ENCODE data around the gene NPW.

- TF ChIP-seq CTCF (IDR thresholded peaks at IDR 0.05; ENCODE audit: extremely low read depth in 1 of 2, insufficient read depth in 1 of 2, low read depth in 1 of 2, low read length in 2 of 2) (no peak), POLR2A (IDR thresholded peaks at IDR 0.05; ENCODE audit: low read depth, low read length) (peak; percentile 21), FOS (IDR thresholded peaks at IDR 0.05; ENCODE audit: borderline replicate concordance, insufficient read depth, low read length) (no peak), MYC (IDR thresholded peaks at IDR 0.05; ENCODE audit: low read depth, low read length) (no peak), EZH2 (IDR thresholded peaks at IDR 0.05; ENCODE audit: borderline replicate concordance, low read depth, low read length, severe bottlenecking) (no peak), POLR2AphosphoS5 (IDR thresholded peaks at IDR 0.05; ENCODE audit: insufficient read depth, low read depth, low read length) (no peak), JUN (IDR thresholded peaks at IDR 0.05; ENCODE audit: borderline replicate concordance, insufficient read depth, insufficient read length, low read depth) (no peak)
- TF ChIP-seq, protein P1, sequence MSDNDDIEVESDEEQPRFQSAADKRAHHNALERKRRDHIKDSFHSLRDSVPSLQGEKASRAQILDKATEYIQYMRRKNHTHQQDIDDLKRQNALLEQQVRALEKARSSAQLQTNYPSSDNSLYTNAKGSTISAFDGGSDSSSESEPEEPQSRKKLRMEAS (IDR thresholded peaks at IDR 0.05; ENCODE audit: insufficient read depth, insufficient read length): peak; percentile 82
Observed at GRCh38 chr16:1991948-1992703, 27.5 kb upstream of the NPW start.
